GM19351 (cell line): ENCODE measurements around the gene SHOC2.
A peak's percentile ranks its signal among the peaks of the same experiment; 100 is the strongest.
"Not testable (repeated sequence)": the region's sequence is repeated elsewhere in the genome, so short reads cannot be mapped to it uniquely, and the experiment has no call there.

Experiments used
- ATAC-seq: cut with Tn5 transposase; IDR thresholded peaks from one replicate; pipeline ENCODE4 v1.9.1; 2021; ENCODE audit warnings: mild to moderate bottlenecking, moderate library complexity; ENCODE audit not compliant: unreplicated experiment

SHOC2 gene

DNA sequence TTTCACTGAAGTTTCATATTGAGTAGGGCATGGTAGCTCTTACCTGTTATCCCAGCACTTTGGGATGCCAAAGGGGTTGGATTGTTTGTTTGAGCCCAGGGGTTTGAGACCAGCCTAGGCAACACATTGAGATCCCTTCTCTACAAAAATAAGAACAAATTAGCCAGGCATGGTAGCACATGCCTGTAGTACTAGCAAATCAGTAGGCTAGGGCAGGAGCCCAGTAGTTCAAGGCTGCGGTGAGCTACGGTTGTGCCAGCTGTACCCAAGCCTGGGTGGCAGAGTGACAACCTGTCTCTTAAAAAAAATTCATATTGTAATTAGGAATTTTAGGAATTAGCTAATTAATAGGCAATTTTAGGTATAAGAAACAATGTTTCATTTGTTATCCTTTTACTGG, 18.4 kb upstream of the SHOC2 start:
- no peak for ATAC-seq

- ATAC-seq: no peak
Observed at GRCh38 chr10:110901954-110902819, 17.2 kb upstream of the SHOC2 start.

DNA sequence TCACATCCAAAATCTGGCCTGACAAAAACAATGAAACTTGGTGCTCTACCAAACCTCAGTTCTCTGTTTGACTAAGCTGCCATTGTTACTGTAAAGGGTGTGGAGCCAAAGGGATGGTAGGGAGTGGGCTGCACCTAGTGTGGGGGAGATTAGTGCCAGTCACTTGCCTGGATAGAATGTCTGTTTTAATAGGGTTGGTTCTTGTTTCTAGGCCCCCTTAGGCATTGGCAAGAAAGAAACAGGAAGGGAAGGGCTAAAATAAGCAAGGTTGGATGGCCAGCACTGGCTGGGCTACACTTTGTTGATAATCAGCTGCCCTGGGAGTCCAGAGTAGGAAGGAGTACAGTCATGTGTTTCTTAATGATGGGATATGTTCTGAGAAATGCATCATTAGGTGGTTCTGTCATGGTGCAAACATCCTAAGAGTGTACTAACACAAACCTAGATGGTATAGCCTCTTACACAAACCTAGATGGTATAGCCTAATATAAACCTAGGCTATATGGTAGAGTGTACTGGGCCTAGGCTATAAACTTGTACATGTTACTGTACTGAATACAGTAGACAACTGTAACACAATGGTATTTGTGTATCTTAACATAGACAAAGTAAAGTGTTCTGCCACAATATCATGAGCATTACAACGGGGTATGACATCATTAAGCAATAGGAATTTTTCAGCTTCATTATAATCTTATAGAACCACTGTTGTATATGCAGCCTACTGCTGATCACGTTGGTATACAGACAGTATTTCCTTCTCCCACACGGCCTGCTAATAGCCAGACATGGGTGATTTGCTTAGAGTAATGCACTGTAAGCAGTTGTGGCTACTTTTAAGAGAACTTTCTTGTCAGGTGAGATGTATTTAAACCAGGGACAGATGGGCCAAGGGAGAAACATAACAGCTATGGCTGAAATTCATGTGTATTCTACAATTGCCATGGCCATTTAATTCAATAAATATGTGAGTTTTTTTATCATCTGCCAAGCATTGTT, 15.8 kb upstream of the SHOC2 start:
- peak; percentile 72 for ATAC-seq

- ATAC-seq: no peak
Observed at GRCh38 chr10:110910138-110910537, 9.3 kb upstream of the SHOC2 start.

GRCh38 chr10:110912374-110912773, 7.0 kb upstream of the SHOC2 start:
- ATAC-seq: no peak

DNA sequence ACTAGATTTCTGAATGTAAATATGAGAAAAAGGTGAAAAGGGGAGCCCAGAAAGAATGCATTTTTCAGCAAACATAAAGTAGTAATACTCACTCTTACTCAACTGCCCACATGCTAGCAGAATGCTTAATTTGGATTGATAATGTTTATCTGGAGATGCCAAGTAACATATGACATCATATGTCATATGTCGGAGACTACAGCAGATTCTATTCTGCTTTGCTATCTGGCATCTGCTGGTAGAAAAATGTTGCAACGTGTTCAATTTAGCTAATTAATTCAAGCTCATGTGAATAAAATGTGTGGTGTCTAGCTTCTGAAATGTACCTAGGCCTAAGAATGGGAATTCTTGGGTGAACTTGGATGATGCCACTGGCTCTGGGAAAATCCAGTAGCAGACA, 5.0 kb upstream of the SHOC2 start:
- no peak for ATAC-seq

DNA sequence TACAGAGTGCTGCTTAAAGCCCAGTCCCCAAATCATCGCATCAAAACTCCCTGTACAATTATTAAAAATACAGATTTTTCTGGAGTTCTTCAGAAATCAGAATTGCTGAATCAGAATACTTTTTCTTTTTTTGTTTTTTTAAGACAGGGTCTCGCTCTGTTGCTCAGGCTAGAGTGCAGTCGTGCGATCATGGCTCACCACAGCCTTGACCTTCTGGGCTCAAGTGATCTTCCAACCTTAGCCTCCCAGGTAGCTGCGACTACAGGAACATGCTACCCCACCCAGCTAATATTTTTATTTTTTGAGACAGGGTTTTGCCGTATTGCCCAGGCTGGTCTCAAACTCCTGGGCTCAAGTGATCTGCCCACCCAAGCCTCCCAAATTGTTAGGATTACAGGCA, 4.4 kb upstream of the SHOC2 start:
- ATAC-seq: no peak

DNA sequence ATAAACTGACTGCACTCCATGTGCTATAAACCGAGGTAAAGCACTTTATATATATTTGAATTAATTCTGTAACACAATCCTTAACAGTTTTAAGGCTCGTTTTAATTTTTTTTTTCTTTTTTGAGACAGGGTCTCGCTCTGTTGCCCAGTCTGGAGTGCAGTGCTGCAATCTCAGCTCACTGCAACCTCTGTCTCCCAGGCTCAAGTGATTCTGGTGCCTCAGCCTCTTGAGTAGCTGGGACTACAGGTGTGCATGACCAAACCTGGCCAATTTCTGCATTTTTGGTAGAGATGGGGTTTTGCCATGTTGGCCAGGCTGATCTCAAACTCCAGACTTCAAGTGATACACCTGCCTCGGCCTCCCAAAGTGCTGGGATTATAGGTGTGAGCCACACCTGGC, 3.8 kb upstream of the SHOC2 start:
- not testable (repeated sequence) for ATAC-seq

DNA sequence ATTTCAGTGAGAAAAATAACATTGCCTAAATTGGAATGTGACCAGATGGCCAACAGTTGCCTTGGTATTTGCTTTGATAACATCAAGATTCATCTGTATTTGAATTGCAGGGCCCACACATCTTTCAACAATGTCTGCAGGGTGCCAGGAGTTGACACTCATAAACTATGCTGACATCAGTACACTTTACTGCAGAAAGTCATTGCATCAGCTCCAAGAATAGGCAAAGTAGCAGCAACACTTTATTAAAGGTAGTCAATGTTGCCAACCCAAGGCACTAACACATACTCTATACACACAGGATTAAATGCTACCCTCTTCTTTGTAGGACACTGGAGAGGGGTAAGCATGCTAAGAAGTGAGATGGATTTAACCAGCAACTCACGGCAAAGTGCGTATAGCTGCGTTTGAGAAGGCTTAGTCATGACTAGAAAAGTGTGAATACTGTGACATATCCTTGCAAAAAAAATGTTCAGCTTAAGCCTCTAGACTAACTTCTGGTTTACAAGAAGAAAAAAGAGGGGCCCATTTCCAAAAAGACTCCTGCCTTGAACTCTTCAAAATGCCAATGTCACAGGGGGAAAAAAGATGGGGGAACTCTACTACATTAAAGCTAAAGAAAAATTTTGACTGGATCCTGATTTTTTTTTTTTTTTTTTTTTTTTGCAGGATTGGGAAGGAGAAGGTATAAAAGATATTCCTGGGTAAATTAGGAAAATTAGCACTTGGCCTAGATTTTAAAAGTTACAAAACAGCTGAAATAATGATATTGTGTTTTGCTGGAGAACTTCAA, 2.7 kb upstream of the SHOC2 start:
- no peak for ATAC-seq

- no peak for ATAC-seq
Observed at GRCh38 chr10:110918269-110918642, 1.1 kb upstream of the SHOC2 start.

GRCh38 chr10:110918643-110919348, 608 bp upstream of the SHOC2 start, which contains the start of gene BBIP1:
BBIP1 (minus strand) TSS chr10:110919180; CDS start chr10:110918157, 1,023 bp downstream.
- peak; percentile 80 for ATAC-seq

GRCh38 chr10:110919971-110920881, 822 bp downstream of the SHOC2 start:
- ATAC-seq: peak; percentile 31

DNA sequence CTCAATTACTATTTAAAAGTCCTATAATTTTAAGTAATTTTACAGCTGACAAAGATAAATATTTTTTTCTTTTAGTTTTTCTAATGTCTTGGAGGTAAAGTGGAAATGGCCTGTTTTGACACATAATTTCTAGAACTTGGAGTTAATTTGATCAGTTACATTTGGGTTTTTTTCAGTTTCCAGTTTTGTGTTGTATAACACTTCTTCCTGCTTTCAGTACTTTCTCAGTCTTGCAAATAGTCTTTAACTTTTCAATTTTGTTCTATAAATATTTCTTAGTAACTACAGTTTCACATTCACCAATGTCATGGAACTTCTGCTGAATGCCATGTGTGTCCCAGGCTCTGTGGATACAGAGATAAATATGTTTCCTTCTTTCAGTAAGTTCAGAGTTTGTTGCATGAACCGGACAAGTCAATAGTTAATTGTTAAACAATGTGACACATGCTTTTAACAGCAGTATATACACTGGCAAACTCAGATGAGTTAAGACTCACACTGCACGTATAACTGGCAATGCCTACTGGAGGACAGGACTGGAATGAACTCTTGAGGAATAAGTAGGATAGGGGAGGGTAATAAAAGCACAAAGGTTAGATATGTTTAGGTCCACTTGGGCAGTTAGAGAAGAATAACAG, 4.6 kb downstream of the SHOC2 start:
- ATAC-seq: no peak

DNA sequence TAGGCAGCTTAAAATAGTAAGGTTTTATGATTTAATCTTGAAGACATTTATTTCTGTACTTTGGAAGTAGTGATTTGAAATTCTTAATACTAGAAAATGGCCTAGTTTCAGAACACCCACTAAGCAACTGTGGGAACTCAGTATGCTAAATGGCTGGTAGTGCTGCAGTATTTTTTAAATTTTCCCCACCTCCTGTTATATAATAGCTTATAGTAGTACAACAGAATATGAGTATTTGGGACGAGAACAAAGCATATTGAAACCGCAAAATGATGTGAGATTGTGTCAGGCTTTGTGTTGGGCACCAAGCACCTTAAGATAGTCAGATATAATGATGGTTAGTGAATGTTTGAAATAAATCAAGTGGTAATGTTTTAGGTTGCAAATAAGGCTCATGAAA, 8.1 kb downstream of the SHOC2 start:
- no peak for ATAC-seq

DNA sequence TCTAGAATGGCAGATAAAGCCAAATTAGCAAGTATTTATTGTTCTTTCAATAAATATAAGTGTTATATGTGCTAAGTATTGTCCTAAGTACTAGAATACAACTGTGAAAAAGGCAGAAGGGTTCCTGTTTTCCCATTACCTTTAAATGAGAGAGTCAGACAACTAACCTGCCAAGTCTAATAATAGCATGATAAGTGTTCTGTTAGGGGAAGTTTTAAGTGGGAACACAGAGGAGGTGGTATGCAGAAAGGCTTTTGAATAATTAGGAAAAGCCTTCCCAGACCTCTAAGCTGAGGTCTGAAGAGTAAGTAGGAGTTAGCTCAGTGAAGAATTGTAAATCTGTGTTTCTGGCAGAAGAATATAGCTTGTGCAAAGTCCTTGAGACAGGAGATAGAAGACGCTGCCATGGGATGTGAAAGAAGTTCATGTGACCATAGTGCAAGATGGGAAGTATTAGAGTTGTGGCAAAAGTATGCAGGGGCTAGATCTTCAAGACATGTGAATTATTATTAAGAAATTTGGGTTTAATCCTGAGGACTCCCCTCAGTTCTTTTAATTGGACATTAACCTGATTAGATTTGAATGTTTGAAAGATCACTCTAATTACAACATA, 12.5 kb downstream of the SHOC2 start:
- ATAC-seq: no peak

DNA sequence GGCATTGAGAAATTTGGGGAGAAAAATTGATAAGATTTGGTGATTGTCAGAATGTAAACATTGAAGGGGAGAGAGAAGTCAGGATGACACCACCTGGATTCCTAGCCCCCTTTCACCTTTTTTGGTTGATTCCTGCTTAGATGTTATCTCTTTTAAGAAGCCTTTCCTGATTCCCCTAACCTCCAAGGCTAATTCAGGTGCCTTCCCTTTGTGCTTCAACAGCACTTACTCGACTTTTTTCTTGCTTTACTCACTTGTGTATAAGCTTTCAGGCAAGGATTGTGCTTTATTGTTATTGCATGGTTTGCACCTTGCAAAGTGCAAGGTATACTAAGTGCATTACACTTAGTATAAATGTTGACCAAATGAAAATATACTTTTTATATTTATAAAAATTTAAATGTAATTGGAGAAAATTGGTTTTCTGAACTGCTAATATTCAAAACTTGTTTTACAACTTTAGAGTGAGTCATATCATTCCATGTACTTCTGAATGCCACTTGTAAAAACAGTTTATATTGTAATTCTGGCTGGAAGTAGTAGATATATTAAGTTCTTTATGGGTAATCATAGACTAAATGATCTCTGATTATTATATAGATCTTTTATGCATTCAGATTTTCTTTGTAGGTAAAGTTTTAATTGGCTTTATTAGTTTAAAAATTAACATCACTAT, 13.2 kb downstream of the SHOC2 start:
- ATAC-seq: no peak

- ATAC-seq: no peak
Observed at GRCh38 chr10:110936757-110937156, 17.4 kb downstream of the SHOC2 start.

DNA sequence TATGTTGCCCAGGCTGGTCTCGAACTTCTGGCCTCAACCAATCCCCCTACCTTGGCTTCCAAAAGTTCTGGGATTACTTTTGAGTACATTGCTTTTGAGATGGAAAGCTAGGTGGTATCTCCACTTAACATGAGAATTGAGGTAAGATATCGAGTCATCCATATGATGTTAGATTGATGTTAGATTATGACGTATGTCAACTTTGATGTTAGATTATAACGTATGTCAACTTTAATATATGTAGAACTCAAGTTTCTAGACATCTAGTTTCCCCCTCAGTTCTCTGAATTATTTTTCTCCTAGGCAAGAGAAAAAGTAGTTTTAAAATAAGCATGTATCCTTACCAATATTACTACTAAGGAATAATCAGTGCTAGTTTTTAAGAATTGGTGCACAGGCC, 20.0 kb downstream of the SHOC2 start:
- ATAC-seq: no peak
